ENCODE measurements around the gene ARGLU1.

DNA sequence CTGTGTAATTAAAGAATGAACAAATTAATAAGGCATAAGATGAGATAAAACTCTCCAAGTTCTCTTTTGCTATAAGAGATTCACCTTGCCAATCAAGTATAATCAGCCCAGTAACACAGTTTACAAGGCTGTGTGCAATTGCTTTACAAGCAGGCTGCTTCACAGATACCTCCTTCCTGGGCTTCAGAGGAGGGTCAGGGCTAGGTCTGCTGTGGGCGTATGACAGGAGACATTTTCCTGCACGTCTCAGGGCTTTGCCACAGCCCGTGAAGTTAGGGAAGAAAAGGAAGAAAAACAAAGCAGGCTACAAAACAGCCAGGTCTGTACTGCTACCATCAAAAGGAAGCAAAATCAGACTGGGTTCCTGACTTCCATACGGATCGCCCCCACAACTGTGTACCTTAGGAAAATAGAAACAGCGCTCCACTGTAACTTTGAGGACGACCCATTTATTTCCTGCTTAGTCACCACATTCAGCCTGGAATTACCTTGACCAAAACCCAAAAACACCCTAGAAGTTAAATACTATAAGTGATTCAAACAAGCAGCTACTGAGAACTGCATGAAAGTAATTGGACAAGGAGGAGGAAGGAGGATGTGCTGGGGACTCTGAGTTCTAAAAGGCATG is 44.9 kb downstream of the ARGLU1 start:
- TF ChIP-seq, protein P1, sequence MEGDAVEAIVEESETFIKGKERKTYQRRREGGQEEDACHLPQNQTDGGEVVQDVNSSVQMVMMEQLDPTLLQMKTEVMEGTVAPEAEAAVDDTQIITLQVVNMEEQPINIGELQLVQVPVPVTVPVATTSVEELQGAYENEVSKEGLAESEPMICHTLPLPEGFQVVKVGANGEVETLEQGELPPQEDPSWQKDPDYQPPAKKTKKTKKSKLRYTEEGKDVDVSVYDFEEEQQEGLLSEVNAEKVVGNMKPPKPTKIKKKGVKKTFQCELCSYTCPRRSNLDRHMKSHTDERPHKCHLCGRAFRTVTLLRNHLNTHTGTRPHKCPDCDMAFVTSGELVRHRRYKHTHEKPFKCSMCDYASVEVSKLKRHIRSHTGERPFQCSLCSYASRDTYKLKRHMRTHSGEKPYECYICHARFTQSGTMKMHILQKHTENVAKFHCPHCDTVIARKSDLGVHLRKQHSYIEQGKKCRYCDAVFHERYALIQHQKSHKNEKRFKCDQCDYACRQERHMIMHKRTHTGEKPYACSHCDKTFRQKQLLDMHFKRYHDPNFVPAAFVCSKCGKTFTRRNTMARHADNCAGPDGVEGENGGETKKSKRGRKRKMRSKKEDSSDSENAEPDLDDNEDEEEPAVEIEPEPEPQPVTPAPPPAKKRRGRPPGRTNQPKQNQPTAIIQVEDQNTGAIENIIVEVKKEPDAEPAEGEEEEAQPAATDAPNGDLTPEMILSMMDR (IDR thresholded peaks at IDR 0.05), result no peak
- TF ChIP-seq POLR2A (IDR thresholded peaks at IDR 0.05; ENCODE audit: low read depth), result no peak
- no peak for TF ChIP-seq EP300 (IDR thresholded peaks at IDR 0.05)
